ENCODE measurements around the gene TALDO1. TPM values are rescaled to one million over a fixed set of nuclear protein-coding genes. Genes with fewer than 3 reads are reported as not detected.

Gene TALDO1
- total RNA-seq, 1 experiment from 2014 or later, result 137 TPM

GRCh38 chr11:765802-766091 is 18.5 kb downstream of the TALDO1 start:
- Mint-ChIP-seq H3K9me3 (ENCODE audit: unreplicated experiment) (no peaks in the 10 kb centered on the region), H3K27me3 (ENCODE audit: insufficient read depth, unreplicated experiment) (no peaks in the 10 kb centered on the region), H3K27ac (ENCODE audit: low read depth, unreplicated experiment) (no peak overlapping the region), H3K4me3 (ENCODE audit: unreplicated experiment) (no peak overlapping the region), H3K4me1 (ENCODE audit: insufficient read depth, unreplicated experiment) (peaks cover 16% of the 10 kb centered on the region), H3K36me3 (ENCODE audit: insufficient read depth, unreplicated experiment) (peaks cover 93% of the 10 kb centered on the region)
- no peak for DNase-seq (ENCODE audit: unreplicated experiment)
- intact Hi-C loops (cut with micrococcal nuclease), result no loop called here
- TF ChIP-seq CTCF (IDR thresholded peaks at IDR 0.05; ENCODE audit: unreplicated experiment), result no peak
- no TSS peak for BruUV-seq (replicated peaks)
- CTCF ChIA-PET, result interaction anchor here (0.7 to 1.9 kb wide), 7 partner anchors 9 to 248 kb away, joined by 3 to 10 read pairs (median 5); no protein-coding TSS in a partner anchor
- POLR2A ChIA-PET, result interaction anchor here (0.6 to 3.5 kb wide), 2 partner anchors 11 to 16 kb away, joined by 3 to 42 read pairs; partner anchors contain the start of gene GATD1

GRCh38 chr11:766106-766935 is 19.1 kb downstream of the TALDO1 start:
- ChIA-PET POLR2A (interaction anchor here (0.6 kb wide), 1 partner anchor 15 kb away, joined by 3 read pairs; no protein-coding TSS in a partner anchor), CTCF (interaction anchor here (0.7 to 1.9 kb wide), 7 partner anchors 9 to 248 kb away, joined by 3 to 10 read pairs (median 5); no protein-coding TSS in a partner anchor)
- intact Hi-C loops (cut with micrococcal nuclease), result no loop called here
- DNase-seq (ENCODE audit: unreplicated experiment), result no peak
- Mint-ChIP-seq H3K4me3 (ENCODE audit: unreplicated experiment) (no peak overlapping the region), H3K9me3 (ENCODE audit: unreplicated experiment) (no peaks in the 10 kb centered on the region), H3K4me1 (ENCODE audit: insufficient read depth, unreplicated experiment) (peaks cover 16% of the 10 kb centered on the region), H3K27ac (ENCODE audit: low read depth, unreplicated experiment) (no peak overlapping the region), H3K27me3 (ENCODE audit: insufficient read depth, unreplicated experiment) (no peaks in the 10 kb centered on the region), H3K36me3 (ENCODE audit: insufficient read depth, unreplicated experiment) (peaks cover 88% of the 10 kb centered on the region)
- no TSS peak for BruUV-seq (replicated peaks)
- no peak for TF ChIP-seq CTCF (IDR thresholded peaks at IDR 0.05; ENCODE audit: unreplicated experiment)

- ChIA-PET POLR2A (no interaction called here), CTCF (interaction anchor here (1.0 kb wide), 3 partner anchors 12 to 249 kb away, joined by 3 to 5 read pairs (median 3); no protein-coding TSS in a partner anchor)
- intact Hi-C loops (cut with micrococcal nuclease), result no loop called here
These were observed 19.6 kb downstream of the TALDO1 start for GRCh38 chr11:766936-767210.

GRCh38 chr11:767238-767637 is 20.0 kb downstream of the TALDO1 start:
- Mint-ChIP-seq H3K9me3 (ENCODE audit: unreplicated experiment) (no peaks in the 10 kb centered on the region), H3K27ac (ENCODE audit: low read depth, unreplicated experiment) (no peak overlapping the region), H3K4me3 (ENCODE audit: unreplicated experiment) (no peak overlapping the region), H3K36me3 (ENCODE audit: insufficient read depth, unreplicated experiment) (peaks cover 83% of the 10 kb centered on the region), H3K27me3 (ENCODE audit: insufficient read depth, unreplicated experiment) (no peaks in the 10 kb centered on the region), H3K4me1 (ENCODE audit: insufficient read depth, unreplicated experiment) (peaks cover 14% of the 10 kb centered on the region)
- no peak for TF ChIP-seq CTCF (IDR thresholded peaks at IDR 0.05; ENCODE audit: unreplicated experiment)
- DNase-seq (ENCODE audit: unreplicated experiment), result no peak
- ChIA-PET CTCF (interaction anchor here (1.0 kb wide), 1 partner anchor 12 kb away, joined by 3 read pairs; no protein-coding TSS in a partner anchor), POLR2A (no interaction called here)
- intact Hi-C loops (cut with micrococcal nuclease), result no loop called here
- BruUV-seq (replicated peaks), result TSS peak; percentile 15

More at GRCh38 chr11:766936-767210, 19.6 kb downstream of the TALDO1 start:
- no peak for DNase-seq (ENCODE audit: unreplicated experiment)
- Mint-ChIP-seq H3K9me3 (ENCODE audit: unreplicated experiment) (no peaks in the 10 kb centered on the region), H3K27ac (ENCODE audit: low read depth, unreplicated experiment) (no peak overlapping the region), H3K36me3 (ENCODE audit: insufficient read depth, unreplicated experiment) (peaks cover 83% of the 10 kb centered on the region), H3K4me1 (ENCODE audit: insufficient read depth, unreplicated experiment) (peaks cover 16% of the 10 kb centered on the region), H3K27me3 (ENCODE audit: insufficient read depth, unreplicated experiment) (no peaks in the 10 kb centered on the region), H3K4me3 (ENCODE audit: unreplicated experiment) (no peak overlapping the region)
- TF ChIP-seq CTCF (IDR thresholded peaks at IDR 0.05; ENCODE audit: unreplicated experiment), result no peak
- BruUV-seq (replicated peaks), result no TSS peak

All from MCF 10A (cell line).